T-helper 9 cell (primary cell): ENCODE measurements around the gene HPCAL1.

ENCODE experiments used
- DNase-seq: peaks from one replicate; pipeline ENCODE4 v3.0.0-alpha.2; 2020

HPCAL1 gene

DNA sequence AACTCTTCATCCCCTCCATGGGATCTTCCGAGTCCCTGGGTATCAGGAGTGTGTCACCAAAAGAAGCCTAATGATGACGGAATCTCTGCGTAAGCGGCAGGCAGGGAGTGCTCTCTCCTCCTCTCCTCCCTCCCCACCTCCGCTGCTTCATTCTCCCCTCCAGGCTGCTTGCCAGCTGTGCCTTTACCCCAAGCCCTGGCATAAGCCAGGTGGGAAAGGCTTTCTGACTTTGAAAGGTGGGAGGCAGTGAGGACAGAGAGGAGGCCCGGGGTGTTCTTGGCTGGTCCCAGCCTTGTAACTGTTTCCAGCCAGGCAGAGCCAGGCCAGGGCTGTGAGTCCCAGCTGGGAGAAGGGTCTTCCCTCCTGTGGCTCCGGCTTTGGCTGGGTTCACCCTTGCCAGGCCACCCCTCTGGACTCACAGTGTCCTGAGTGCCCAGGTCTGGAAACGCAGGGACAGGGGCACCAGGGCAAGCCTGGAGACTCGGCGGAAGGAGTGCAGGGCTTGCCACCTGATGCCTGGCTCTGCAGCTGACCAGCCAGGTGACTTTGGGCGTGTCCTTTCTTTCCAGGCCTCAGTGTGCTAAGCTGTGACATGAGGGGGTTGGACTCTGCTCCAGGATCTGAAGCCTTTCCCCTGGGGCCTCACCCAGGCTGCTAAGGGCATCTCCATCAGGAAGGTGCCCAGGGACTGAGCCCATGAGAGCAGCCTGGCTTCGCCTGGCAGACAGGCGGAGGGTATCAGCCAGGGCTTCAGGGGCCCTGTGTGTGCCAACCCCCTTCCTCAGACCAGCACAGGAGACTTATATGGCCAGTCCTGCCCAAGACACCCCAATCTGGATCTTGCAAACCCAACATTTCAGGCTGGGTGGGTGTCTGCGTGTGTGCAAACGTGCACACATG, 32.7 kb upstream of the HPCAL1 start:
- no peak for DNase-seq

DNA sequence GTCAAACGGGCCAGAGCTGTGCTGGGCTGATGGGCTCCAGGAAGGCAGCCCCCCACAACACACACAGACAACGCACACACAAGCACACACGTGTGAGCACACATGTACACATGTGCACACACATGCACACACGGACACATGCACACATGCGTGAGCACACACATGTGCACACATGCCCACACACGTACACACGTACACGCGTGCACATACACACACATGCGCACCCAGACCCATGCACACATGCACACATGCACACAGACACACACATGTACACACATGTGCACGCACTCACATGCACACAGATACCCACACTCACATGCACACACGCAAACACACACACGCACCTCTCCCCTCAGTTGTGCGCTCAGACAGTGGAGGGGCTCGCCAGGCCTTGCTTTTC, 31.2 kb upstream of the HPCAL1 start:
- DNase-seq, result no peak

DNA sequence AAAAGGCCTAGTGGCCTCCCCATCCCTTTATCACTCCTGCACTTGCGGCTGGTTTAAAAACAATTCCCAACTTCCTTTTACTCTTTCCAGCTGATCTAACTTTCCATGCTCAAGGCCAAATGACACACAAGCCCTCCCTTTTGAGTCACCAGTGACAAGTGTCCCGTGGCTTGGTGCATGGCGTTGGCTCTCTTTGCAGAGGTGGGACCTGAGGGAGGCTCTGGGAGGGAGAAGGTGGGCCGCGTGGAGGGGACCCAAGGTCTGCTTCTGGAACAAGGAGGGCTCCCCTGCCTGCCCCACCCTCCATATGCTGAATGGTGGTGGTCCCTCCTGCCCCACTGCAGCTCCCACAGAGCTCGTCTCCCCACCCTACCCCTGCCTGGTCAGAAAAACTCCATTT, 30.8 kb upstream of the HPCAL1 start:
- no peak for DNase-seq

DNA sequence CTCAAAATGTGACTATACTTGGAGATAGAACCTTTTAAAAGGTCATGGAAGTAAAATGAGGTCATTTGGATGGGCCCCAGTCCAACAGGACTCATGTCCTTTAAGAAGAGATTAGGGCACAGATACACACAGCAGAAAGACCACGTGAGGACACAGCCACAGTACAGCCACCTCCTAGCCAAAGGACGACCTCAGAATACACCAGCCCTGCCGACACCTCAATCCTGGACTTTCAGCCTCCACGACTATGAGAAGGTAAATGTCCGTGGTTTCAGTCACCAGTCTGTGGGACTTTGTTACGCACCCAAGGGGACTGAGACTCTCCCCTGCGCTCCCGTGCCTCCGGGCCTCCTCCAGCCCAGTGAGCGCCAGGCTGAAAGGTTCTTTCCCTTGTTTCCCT, 30.2 kb upstream of the HPCAL1 start:
- DNase-seq, result no peak

DNA sequence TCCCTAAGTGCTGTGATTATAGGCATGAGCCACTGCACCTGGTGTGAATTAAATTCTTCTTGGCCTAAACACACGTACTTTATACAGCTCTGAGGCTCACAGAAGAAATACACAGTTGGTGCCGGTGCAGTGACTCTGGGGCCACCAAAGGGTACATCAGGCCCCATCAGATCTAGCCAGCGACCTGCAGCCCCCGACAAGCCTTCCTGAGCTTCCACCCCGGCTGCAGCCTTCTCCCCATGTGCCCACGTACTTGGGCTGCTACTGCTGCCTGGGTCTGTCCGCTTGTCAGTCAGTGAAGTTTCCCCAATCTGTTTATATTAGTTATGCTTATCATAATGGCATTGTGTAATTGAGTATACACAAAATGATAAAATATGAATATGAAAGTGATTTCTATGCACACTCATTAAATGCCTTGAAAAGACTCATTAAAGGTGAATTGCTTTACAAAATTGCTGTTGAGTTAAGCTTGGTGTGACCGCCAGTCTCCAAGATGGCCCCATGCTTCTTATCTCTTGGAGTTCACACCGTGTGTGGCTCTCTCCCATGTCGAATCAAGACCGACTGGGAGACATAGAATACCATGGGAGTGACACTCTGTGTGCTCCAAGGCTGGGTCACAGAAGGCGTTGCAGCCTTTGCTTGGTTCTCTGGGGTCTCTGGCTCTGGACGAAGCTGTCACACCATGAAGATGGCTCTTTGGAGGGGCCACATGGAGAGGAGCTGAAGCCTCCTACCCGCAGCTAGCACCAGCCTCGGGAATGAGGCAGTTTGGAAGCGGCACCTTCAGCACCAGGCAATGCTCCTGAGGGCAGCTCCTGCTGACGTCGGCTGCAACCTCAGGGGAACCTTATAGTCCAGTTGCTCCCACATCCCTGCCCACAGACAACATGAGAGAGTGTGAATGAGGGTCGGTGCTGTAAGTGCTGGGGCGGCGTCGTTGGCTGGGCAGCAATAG, 29.2 kb upstream of the HPCAL1 start:
- DNase-seq, result no peak

DNA sequence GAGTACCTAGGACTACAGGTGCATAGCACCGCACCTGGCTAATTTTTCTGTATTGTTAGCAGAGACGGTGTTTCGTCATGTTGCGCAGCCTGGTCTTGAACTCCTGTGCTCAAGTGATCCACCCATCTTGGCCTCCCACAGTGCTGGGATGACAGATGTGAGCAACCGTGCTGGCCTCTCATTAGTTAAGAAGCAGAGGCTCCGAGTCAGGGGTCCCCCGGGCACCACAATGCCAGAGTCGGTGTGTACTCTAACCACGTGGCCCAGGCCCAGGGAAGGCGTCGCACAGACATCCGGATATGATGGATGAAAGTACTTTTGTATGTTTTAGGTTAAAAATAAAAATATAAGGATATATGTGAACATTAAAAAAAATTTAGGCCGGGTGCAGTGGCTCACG, 28.3 kb upstream of the HPCAL1 start:
- DNase-seq, result no peak

DNA sequence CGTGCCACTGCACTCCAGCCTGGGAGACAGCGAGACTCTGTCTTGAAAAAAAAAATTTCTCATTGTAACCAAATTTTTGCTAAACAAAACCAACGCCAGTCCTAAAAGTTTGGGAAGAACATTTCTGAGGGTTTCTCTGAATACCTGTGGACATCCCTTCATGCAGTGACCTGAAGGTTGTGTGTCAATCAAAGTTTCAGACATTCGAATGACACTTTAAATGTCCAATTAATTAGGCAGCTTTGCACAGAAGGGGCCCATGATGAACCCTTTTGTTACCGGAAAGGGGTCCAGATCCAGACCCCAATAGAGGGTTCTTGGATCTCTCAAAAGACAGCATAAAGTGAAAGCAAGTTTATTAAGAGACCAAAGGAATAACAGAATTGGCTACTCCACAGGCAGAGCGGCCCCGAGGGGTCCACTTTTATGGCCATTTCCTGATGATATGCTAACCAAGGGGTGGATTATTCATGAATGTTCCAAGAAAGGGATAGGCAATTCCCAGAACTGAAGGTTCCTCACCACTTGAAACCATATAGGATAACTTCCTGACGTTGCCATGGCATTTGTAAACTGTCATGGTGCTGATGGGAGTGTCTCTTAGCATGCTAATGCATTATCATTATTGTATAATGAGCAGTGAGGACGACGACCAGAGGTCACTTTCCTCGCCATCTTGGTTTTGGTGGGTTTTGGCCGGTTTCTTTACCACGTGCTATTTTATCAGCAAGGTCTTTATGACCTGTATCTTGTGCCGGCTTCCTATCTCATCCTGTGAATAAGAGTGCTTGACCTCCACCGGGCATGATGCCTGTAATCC, 27.5 kb upstream of the HPCAL1 start:
- DNase-seq, result no peak

DNA sequence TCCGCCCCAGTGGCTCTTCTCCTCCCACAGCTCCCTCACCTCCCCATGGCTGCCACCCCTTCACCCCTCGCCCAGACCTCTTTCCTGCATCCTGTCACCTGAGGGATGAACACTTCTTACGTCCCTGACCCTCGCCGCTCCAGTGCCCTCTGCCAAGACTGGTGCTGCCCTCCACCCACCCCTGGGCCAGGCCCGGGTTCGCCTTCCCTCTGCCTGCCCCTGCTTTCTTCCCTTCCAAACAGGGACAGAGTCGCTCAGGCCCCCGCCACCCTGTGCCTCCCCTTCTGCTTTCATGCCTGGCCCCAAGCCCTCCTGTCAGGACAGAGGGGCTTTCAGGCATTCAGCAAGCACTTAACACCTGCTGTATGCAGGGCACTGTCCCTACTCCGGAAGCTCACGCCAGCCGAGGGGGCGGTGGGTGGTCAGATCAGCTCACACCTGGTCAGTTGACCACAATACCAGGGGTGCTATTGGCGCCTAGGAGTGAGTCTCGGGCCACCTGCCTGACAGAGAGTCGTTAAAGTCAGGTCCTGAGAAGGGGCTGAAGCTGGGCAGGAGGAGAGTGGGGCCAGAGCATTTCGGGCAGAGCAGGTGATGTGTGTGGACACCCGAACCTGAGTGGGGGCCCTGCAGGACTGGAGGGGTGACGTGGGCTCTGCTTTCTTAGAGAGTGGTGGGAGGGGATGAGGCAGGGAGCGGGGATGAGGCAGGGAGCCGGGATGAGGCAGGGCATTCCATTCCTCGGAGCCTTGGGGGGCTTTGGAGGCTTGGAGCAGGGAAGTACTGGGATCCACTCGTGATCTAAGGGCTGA, 26.0 kb upstream of the HPCAL1 start:
- no peak for DNase-seq

DNA sequence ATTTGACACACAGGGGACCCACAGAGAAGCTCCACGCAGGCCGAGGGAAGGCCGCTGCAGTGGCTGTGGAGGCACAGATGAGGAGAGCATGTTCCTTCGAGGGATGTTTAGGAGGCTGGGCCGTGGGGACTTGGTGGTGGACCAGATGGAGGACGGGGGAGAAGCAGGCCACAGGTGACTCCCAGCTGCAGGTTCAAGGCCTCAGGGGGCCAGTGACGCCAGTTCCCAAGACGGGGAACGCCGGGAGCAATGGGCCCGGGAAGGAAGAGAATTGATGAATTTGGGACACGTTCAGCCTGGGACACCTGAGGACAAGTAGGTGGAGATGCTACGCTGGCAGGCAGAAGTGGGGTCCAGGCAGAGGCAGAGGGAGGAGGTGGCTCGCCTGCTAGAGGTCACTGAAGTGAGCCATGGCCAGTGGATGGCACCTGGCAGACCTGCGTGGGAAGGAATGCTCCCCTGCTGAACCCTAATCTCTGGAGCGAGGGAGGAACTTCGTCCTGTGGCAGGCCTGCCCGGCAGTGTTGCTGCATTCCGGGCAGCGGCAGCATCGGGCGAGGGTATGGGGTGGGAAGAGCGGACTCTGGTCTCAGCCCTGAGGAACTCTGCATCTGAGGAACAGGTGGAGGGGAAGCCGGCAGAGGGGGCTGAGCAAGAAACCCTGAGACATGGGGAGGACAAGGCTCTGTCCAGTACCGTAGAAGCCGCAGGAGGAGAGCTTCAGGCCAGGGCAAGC, 25.2 kb upstream of the HPCAL1 start:
- DNase-seq, result no peak

DNA sequence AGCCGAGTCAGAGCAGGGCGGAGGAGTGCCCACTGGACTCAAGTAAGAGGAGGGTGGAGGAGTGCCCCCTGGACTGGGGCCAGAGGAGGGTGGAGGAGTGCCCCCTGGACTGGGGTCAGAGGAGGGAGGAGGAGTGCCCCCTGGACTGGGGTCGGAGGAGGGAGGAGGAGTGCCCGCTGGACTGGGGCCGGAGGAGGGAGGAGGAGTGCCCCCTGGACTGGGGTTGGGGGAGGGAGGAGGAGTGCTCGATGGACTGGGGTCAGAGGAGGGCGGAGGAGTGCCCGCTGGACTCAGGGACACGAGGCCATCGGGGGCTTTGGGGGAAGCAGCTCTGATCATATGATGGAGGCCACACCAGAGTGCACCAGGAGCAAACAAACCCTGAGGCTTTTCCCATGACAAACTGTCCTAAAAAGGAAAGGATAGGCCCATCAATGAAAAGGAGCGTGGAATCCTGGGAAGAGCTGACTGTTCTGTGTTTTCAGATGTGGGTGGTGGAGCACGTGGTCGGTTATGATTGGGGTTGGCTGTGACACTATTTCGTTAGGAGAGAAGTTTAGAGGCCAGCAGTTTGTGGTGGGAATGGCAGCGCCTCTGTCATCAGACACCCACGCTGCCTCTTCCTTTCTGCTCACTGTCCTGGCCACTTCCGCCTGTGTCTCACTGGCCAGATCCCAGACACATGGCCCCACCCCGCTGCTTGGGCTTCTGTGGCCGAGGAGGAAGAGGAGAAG, 24.5 kb upstream of the HPCAL1 start:
- DNase-seq, result no peak

DNA sequence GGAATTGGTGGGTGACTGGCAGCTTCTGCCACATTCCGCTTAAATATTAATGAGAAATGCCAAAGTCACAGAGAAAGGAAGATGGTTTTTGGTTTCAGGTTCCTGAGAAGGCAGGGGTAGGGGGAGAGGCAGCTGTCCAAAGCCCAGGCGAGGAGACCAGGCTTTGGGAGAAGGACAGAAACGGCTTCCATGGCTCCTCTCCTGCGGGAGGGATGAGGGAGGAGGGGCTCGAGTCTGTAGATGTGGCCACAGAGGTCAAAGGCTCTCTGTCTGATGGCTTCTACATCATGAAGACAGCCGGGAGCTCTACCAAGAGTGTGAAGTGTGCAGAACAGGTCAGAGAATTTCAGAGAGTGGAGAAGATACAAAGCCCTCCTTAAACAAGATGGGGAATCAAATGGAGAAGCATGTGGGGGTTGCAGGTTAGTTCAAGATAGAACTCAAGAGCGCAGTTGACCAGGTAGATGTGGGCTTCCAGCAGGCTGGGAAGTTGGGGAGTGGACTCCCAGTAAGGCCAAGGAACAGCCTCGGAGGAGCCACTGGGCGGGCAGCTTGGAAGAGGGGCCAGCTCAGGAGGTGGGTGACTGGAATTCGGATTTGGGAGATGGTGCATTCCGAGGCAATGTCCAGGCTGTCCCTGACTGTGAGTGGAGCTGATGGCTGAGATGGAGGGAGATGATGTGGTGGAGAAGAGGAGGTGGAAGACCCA, 23.8 kb upstream of the HPCAL1 start:
- no peak for DNase-seq

DNA sequence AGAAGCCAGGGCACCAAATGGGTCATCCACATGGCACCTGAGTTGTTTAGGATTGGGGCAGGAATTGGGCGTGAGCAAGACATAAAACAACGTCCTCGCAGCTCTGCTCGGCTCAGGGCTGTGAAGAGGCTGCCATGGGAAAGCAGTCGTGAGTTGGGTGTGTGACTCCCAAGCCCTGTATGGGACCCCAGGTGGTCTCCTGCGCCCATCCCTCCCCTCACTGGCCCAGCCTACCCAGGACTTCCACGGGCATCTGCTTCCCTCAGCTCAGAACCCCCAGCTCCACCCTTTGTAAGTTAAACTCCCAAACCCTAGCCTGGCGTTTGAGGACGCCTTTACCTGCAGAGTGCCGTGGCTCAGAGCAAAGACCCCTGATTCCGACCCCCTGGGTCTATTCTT, 23.2 kb upstream of the HPCAL1 start:
- no peak for DNase-seq

DNA sequence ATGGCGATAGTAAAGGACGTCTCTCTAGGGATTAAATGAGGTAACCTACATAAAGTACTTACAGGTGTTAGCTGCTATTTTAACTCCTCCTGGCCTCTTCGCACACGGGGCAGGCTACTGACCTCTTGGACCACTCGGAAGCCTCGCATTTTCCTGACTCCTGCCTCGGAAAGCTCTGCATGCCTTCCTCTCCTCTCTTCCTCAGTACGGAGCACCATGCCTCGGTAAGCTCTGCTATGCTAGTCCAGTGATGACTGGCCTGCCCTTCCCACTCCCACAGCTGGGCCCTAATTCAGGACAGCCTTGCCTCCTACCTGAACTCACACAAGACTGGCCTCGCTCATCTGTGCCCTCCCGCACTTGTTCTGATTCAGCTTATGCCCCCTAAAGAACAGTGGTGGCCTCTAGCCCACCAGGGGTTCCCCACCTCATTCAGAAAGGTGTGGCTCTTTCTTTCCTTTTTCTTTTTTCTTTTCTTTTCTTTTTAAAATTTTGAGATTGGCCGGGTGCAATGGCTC, 22.7 kb upstream of the HPCAL1 start:
- no peak for DNase-seq

DNA sequence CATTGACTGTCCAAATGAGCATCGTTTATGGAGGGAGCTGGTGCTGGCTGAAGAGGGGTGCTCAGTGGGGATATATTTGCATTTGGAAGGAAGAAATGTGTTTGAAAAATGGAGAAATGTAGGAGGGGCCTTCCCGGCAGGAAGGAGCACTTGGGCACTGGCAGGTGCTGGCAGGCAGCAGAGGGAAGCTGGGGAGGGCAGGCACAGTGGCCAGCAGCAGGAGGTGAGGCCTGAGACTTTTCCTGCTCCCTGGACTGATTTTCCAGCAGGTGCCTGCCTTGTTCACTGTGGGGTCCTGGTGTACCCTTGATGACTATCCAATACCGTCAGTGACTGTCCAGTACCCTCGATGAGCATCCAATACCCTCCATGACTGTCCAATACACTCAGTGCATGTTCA, 20.8 kb upstream of the HPCAL1 start:
- no peak for DNase-seq

DNA sequence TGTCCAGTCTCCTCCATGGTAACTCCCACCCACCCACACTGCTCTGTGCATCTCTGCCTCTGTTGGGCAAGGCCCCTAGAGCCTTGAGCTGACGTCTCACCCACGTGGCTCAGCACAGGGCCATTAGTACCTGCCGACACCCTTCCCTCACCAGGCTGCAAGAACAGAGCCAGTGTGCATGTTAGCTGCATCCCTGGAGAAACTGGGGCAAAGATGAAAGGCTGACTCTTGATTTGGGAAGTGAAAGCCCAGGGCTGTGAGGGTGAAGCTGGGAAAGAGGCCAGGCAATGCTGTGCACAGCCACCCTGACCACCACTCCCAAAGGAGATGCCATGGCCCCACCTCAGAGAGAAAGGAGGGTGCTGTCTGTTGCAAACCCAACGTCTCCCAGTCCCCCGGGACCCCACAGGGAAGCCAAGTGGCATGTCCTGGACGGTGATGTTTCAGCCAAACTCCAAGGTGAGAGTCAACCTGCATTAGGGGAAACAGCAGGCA, 20.0 kb upstream of the HPCAL1 start:
- DNase-seq, result no peak

DNA sequence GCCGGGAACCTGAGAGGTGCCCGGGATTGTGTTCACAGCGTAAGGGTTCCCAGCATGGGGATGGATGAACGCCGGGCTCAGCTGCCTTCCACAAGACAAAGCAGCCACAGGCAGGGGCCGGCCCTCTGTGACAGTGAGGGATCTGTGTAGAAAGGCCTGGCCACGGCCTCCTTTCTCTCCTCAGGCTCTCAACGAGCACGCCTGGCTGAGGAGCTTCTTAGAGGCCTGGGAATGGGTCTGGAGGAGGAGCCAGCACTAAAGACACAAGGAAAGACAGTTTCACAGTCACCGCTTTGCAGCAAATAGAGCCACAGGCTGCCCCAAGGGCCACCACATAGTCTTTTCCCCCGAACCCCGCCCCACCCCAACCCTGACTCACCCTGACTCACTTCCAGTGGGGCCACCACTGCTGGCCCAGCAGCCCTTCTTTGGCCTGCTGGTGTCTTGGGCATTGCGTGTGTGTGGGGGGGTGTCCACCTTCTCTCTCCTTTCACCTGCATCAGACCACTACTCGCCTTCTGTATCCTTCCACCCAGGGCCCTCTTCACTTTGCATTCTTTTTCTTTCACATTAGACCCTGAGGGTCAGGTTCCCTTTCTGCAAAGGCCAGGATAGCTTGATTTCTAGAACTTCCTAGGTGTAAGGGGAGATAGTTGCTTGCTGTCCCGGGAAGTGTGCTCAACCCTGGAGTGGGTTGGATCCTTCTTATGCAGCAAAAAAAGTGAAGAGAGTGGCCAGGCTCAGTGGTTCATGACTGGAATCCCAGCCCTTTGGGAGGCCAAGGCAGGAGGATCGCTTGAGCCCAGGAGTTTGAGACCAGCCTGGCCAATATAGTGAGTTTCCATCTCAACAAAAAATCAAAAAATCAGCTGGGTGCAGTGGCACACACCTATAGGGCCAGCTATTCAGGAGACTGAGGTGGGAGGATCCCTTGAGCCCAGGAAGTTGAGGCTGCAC, 19.3 kb upstream of the HPCAL1 start:
- DNase-seq, result no peak

DNA sequence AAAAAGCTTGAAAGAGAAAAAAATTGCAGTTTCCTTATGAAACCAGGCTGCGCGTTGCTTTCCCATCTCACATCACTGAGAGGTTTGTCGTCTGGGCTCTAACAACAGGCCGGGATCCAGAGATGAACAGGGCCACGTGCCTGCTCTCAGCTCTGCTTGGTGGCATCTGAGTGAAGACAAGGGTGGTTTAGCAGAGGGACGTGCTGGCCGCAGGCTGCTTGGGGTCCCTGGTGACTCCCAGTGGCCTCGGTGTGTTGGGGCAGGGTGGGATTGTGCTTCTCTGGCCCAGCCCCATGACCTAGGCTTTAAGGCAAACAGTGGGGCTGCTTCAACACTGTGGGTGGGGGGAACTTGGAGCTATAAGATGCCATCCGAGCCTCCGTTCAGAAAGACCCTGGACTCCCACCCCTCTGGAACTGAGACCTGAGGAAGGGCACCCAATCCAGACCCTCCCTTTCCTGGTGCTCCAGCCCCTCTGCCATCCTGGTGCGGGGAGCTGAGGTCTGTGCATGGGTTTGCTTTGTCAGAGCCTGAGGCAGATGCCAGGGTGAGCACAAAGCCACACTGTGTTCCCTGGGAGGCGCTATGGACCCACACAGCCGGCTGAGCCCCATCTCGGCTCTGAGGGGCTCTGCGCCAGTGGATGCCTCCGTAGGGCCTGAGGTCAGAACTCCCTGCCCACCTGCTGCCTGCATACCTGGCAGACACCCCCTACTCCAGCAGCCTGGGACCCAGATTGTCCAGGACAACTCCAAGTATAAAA, 18.4 kb upstream of the HPCAL1 start:
- no peak for DNase-seq

DNA sequence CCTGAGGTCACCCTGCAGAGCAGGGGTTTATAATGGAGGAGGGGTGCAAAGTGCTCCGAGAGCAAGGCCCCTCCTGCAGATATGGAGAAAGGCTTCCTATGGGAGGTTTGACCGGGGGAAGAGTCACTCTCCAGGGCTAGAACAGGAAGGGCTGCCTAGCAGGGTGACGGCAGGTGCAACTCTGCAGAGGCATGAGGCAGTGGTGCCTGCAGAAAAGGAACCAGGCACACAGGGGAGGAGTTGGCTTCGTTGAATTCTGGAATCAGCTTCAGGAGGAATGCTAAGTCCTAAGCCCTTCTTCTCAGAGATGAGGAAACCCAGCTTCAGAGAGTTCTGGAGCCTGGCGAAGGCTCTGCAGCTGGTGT, 17.5 kb upstream of the HPCAL1 start:
- DNase-seq, result no peak
